Spleen (tissue), 11 donors: ENCODE measurements around the gene KCNG1. TPM values are rescaled to one million over a fixed set of nuclear protein-coding genes. Genes with fewer than 3 reads are reported as not detected.

Experiments
- DNase-seq: peaks from one replicate; pipeline ENCODE4 v3.0.0-alpha.2; 2020
- H3K27ac ChIP-seq, 8 donors: fragments of 200-600 bp; sonication (generic) in 7 of 8; 1 replicate in 4 of 8; 2 replicates in 4 of 8; pipeline versions ENCODE4 v1.5.0 to v1.8.0; 2016 to 2021; ENCODE audit warnings: inconsistent platforms in 4 of 8, mild to moderate bottlenecking in 4 of 8, moderate library complexity in 1 of 8
- H3K27me3 ChIP-seq, 7 donors: fragments of 200-600 bp; sonication (generic) in 6 of 7; replicated peaks in 1 of 7; 1 replicate in 4 of 7; 2 replicates in 3 of 7; pipeline versions ENCODE4 v1.5.0 to v1.8.0; 2016 to 2021; ENCODE audit warnings: inconsistent platforms in 3 of 7, mild to moderate bottlenecking in 1 of 7
- H3K36me3 ChIP-seq, 6 donors: fragments of 200-600 bp; sonication (generic) in 5 of 6; 1 replicate in 4 of 6; 2 replicates in 2 of 6; pipeline versions ENCODE4 v1.5.0 to v1.8.0; 2016 to 2021; ENCODE audit warnings: inconsistent platforms in 2 of 6
- H3K4me1 ChIP-seq, 6 donors: fragments of 200-600 bp; sonication (generic) in 5 of 6; 1 replicate in 3 of 6; 2 replicates in 3 of 6; pipeline versions ENCODE4 v1.5.0 to v1.8.0; 2016 to 2021; ENCODE audit warnings: inconsistent platforms in 3 of 6
- H3K4me3 ChIP-seq, 8 donors: fragments of 200-600 bp; sonication (generic) in 7 of 8; 1 replicate in 4 of 8; 2 replicates in 4 of 8; pipeline versions ENCODE4 v1.5.0 to v1.8.0; 2016 to 2021; ENCODE audit warnings: inconsistent platforms in 4 of 8, mild to moderate bottlenecking in 4 of 8, moderate library complexity in 2 of 8
- H3K9me3 ChIP-seq, 8 donors: fragments of 200-600 bp; sonication (generic) in 7 of 8; 1 replicate in 4 of 8; 2 replicates in 4 of 8; pipeline versions ENCODE4 v1.5.0 to v1.8.0; 2016 to 2021; ENCODE audit warnings: inconsistent platforms in 4 of 8
- POLR2A ChIP-seq, 3 donors: fragments of 450-650 bp; IDR thresholded peaks; one replicate each; pipeline ENCODE4 v1.5.1; 2017; ENCODE audit warnings: antibody characterized with exemption in 3 of 3, mild to moderate bottlenecking in 1 of 3
- POLR2AphosphoS5 ChIP-seq, 3 donors: sonication (generic); formaldehyde crosslinking; IDR thresholded peaks; one replicate each; pipeline ENCODE4 v1.5.1; 2017; ENCODE audit warnings: antibody characterized with exemption in 3 of 3
- WGBS, 5 donors: extraction: QIAGEN DNeasy Blood & Tissue Kit in 3 of 5; methylation state at CpG; one replicate each; pipeline versions ENCODE4 v1.1.5 to v1.1.7; 2013 to 2018; 5-methylcytosine and 5-hydroxymethylcytosine counted together
- intact Hi-C: fragments of 100-400 bp; cut with DNase I; formaldehyde crosslinking; loops from one replicate; pipeline ENCODE4 v1.15.0; 2023; ENCODE audit warnings: low total_unique reads
- polyA plus RNA-seq, 3 donors: library from polyadenylated mRNA; stranded (reverse); fragments of 200-250 nt; gene quantifications; one replicate each; pipeline ENCODE4 v1.2.1, GENCODE V29; 2013
- total RNA-seq, 7 donors: library from RNA; depleted of rRNA in 3 of 7; stranded (reverse); fragments of >200 nt in 3 of 7; fragmentation: NEBNext Ultra II Directional in 4 of 7; extraction: Animal tissue kit (Norgen Biotek cat#: 25700) in 4 of 7; gene quantifications; one replicate each; pipeline versions ENCODE4 v1.1.0 to v1.2.1, GENCODE V29; 2016 to 2021
- TF ChIP-seq, protein P1 (sequence below), 11 experiments: fragments of 200-600 bp in 7 of 11; fragments of 450-650 bp in 4 of 11; sonication (generic) in 4 of 11; IDR thresholded peaks in 8 of 11; conservative IDR thresholded peaks in 3 of 11; 1 replicate in 7 of 11; 2 replicates in 4 of 11; pipeline versions ENCODE4 v1.4.0 to v1.8.0; 2016 to 2021; ENCODE audit warnings: antibody characterized with exemption in 11 of 11, inconsistent platforms in 4 of 11, mild to moderate bottlenecking in 1 of 11
- donor health status: healthy with polysubstance abuse.
- donor health status: DM: no; HTN: no; CAD: no; lungs with moderate emphysema.
- donor health status: DM: no; HTN: no; CAD: no.
- donor health status: Bipolar disorder and iron deficiency.
- donor health status: healthy.
- donor health status: DM: no; HTN: no; CAD: no.
- donor health status: DM: yes; HTN: yes; CAD: no.

KCNG1 gene
- total and polyA plus RNA-seq, 10 donors = 0.35 to 5.0 (median 3.2) TPM

GRCh38 chr20:51003753-51004152, 19.2 kb downstream of the KCNG1 start:
- peaks cover 0 to 21% (median 1%) of the 10 kb centered on the region in 7 donors for H3K27me3 ChIP-seq
- intact Hi-C loops = loop anchor here (5.0 kb wide), 1 partner anchor 299 kb away; no protein-coding TSS in a partner anchor
- no peaks in the 10 kb centered on the region for H3K4me1 ChIP-seq
- H3K27ac ChIP-seq = no peak overlapping the region
- no peak for TF ChIP-seq POLR2A (IDR thresholded peaks at IDR 0.05)
- TF ChIP-seq, protein P1, sequence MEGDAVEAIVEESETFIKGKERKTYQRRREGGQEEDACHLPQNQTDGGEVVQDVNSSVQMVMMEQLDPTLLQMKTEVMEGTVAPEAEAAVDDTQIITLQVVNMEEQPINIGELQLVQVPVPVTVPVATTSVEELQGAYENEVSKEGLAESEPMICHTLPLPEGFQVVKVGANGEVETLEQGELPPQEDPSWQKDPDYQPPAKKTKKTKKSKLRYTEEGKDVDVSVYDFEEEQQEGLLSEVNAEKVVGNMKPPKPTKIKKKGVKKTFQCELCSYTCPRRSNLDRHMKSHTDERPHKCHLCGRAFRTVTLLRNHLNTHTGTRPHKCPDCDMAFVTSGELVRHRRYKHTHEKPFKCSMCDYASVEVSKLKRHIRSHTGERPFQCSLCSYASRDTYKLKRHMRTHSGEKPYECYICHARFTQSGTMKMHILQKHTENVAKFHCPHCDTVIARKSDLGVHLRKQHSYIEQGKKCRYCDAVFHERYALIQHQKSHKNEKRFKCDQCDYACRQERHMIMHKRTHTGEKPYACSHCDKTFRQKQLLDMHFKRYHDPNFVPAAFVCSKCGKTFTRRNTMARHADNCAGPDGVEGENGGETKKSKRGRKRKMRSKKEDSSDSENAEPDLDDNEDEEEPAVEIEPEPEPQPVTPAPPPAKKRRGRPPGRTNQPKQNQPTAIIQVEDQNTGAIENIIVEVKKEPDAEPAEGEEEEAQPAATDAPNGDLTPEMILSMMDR (IDR thresholded peaks at IDR 0.05 in 8 of 11, conservative IDR thresholded peaks at IDR 0.05 in 3 of 11) = no peak
- TF ChIP-seq POLR2AphosphoS5 (IDR thresholded peaks at IDR 0.05) = no peak
- no peaks in the 10 kb centered on the region for H3K36me3 ChIP-seq
- 39 to 84% (median 75%) methylated on average over 3 to 21 of the region's 21 CpGs for WGBS, 5 donors
- H3K9me3 ChIP-seq = no peaks in the 10 kb centered on the region
- DNase-seq = no peak
- no peak overlapping the region for H3K4me3 ChIP-seq

DNA sequence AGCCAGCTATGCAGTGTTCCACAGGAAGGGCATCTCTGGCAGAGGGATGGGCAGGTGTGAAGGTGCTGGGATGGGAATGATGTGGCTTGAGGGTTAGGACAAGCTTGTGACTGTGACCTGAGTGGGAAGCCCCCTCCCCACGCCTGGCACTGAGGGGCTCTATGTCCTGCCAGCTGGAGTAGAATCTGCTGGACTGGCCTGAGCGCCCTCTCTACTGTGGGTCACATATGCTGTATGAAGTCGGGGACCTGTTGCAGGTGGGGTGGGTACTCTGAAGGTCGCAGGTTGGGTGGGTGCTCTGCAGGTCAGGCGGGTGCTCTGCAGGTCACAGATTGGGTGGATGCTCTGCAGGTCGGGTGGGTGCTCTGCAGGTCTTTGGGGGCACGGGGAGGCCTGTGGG, 20.3 kb downstream of the KCNG1 start:
- Histone ChIP-seq H3K27ac (no peak overlapping the region), H3K9me3 (no peaks in the 10 kb centered on the region), H3K36me3 (no peaks in the 10 kb centered on the region), H3K27me3 (peaks cover 0 to 29% (median 2%) of the 10 kb centered on the region in 7 donors), H3K4me1 (no peaks in the 10 kb centered on the region), H3K4me3 (no peak overlapping the region)
- 69 to 81% (median 76%) methylated on average over 7 of the region's 7 CpGs for WGBS, 5 donors
- no peak for TF ChIP-seq POLR2A (IDR thresholded peaks at IDR 0.05)
- TF ChIP-seq, protein P1 (IDR thresholded peaks at IDR 0.05 in 8 of 11, conservative IDR thresholded peaks at IDR 0.05 in 3 of 11) = no peak
- TF ChIP-seq POLR2AphosphoS5 (IDR thresholded peaks at IDR 0.05) = no peak
- DNase-seq = peak; percentile 62
- intact Hi-C loops = loop anchor here (5.0 kb wide), 1 partner anchor 300 kb away; no protein-coding TSS in a partner anchor

DNA sequence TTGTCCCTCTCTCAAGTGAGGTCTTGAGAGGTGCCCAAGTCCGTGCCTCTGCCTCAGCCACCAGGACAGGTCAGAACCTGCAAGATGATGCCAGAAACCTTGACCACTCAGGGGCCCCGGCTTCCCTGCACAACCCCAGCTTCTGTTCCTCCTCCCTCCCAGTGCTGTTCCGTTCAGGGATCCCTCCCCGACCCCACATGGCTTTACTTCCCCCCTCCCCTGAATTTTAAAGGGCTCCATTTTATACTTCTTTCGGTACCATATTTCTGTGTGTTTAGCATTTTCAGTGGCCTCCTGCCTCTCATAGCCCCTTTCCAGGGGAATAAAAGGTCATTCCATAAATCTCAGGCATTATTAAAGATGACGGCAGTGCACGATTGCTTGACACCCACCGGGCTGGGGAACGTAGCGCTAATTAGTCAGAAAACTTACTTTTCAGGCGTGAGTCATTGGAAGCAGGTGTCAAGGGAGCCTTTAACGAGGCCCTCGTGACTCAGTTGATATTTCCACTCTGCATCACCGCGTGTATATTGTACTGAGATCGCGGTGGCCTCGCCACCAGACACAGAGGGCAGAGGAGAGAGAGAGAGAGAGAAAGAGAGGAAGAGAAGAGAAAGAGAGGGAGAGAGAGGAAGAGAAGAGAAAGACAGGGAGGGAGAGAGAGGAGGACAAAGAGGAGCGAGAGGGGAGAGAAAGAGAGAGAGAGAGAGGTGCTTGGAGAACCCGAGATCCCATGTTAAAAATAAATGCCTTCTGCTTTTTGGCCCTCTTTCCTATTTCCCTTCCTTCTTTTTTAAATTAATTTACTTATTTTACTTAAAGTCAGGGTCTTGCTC, 21.3 kb downstream of the KCNG1 start:
- Histone ChIP-seq H3K27me3 (peaks cover 0 to 32% (median 2%) of the 10 kb centered on the region in 7 donors), H3K4me1 (no peaks in the 10 kb centered on the region), H3K9me3 (no peaks in the 10 kb centered on the region), H3K27ac (no peak overlapping the region), H3K36me3 (no peaks in the 10 kb centered on the region), H3K4me3 (no peak overlapping the region)
- intact Hi-C loops = loop anchor here (5.0 kb wide), 1 partner anchor 301 kb away; no protein-coding TSS in a partner anchor
- TF ChIP-seq, protein P1 (IDR thresholded peaks at IDR 0.05 in 8 of 11, conservative IDR thresholded peaks at IDR 0.05 in 3 of 11) = no peak
- TF ChIP-seq POLR2AphosphoS5 (IDR thresholded peaks at IDR 0.05) (no peak), POLR2A (IDR thresholded peaks at IDR 0.05) (no peak)
- WGBS, 5 donors = 79 to 87% (median 83%) methylated on average over 20 of the region's 20 CpGs
- DNase-seq = no peak

DNA sequence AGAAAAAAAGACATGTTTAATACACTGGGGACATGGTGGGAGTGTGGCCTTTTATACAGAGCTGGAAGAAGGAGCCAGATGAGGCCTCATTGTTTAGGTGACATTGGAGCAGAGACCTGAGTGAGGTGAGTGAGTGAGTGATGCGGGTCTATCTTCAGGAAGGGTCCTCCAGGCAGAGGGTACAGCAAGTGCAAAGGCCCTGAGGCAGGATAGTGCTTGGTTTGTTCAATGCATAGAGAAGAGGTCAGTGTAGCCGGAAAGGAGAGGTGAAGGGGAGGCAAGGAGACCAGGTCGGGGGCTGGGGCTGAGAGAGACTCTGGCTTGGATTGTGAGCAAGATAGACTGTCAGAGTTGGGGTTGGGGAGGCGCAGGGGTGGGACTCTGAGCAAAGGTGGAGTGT, 23.6 kb downstream of the KCNG1 start:
- H3K27me3 ChIP-seq = peaks cover 0 to 30% (median 2%) of the 10 kb centered on the region in 7 donors

More for the DNA sequence above, 23.6 kb downstream of the KCNG1 start:
- no peaks in the 10 kb centered on the region for H3K9me3 ChIP-seq
- intact Hi-C loops = loop anchor here (10.0 kb wide), 1 partner anchor 595 kb away; no protein-coding TSS in a partner anchor
- H3K4me3 ChIP-seq = no peak overlapping the region
- TF ChIP-seq POLR2AphosphoS5 (IDR thresholded peaks at IDR 0.05) (no peak), POLR2A (IDR thresholded peaks at IDR 0.05) (no peak)
- TF ChIP-seq, protein P1 (IDR thresholded peaks at IDR 0.05 in 8 of 11, conservative IDR thresholded peaks at IDR 0.05 in 3 of 11) = no peak
- H3K36me3 ChIP-seq = no peaks in the 10 kb centered on the region
- no peaks in the 10 kb centered on the region for H3K4me1 ChIP-seq
- DNase-seq = no peak
- H3K27ac ChIP-seq = no peak overlapping the region
- 83 to 91% (median 89%) methylated on average over 4 of the region's 4 CpGs for WGBS, 5 donors
